Neural cell (in vitro differentiated cells): ENCODE results near the gene GABBR2.
"Not testable (repeated sequence)": the region's sequence is repeated elsewhere in the genome, so short reads cannot be mapped to it uniquely, and the experiment has no call there.

ENCODE experiments used
- CTCF ChIP-seq: fragments of 450-650 bp; IDR thresholded peaks from 2 replicates; pipeline ENCODE4 v1.5.1; 2014; ENCODE audit warnings: antibody characterized with exemption, mild to moderate bottlenecking, moderate library complexity; ENCODE audit not compliant: poor library complexity, severe bottlenecking
- POLR2AphosphoS5 ChIP-seq: IDR thresholded peaks from 2 replicates; pipeline ENCODE4 v1.6.1; 2012
- TAF1 ChIP-seq: IDR thresholded peaks from 2 replicates; pipeline ENCODE4 v1.6.1; 2012; ENCODE audit warnings: low read depth

GRCh38 chr9:98267556-98267955 lies 441.2 kb downstream of the GABBR2 start:
- TF ChIP-seq CTCF, POLR2AphosphoS5, TAF1: not testable (repeated sequence)
